HepG2 (cell line): Measurements from ENCODE around the gene PITHD1. TPM values are rescaled to one million over a fixed set of nuclear protein-coding genes. Genes with fewer than 3 reads are reported as not detected.
A peak's percentile ranks its signal among the peaks of the same experiment; 100 is the strongest.

Experiments used
- ATAC-seq: fragments of 200-7000 bp; cut with Tn5 transposase; 3 replicates; pipeline ENCODE4 v1.9.1; 2020; ENCODE audit warnings: mild to moderate bottlenecking, moderate library complexity
- BruUV-seq: library from RNA; stranded (reverse); fragments of 400-500 nt; replicated peaks from 2 replicates; lab custom pipeline; 2021; lab: Mats Ljungman, UMichigan
- CTCF ChIA-PET: fragments of 300-600 bp; formaldehyde crosslinking; extraction: SDS; loops from one replicate; lab custom pipeline; 2021; ENCODE audit warnings: low total read pairs, inconsistent platforms, low intra/inter-chr PET ratio; lab: Yijun Ruan, JAX
- POLR2A ChIA-PET: fragments of 350-600 bp; sonication (Branson Sonifier 250); formaldehyde crosslinking; loops from one replicate; lab custom pipeline; 2020; ENCODE audit warnings: antibody characterized with exemption, inconsistent platforms; lab: Yijun Ruan, JAX
- DNase-seq: peaks from one replicate; pipeline ENCODE4 v3.0.0-alpha.2; 2015; ENCODE audit warnings: low spot score
- FAIRE-seq: peaks from 3 replicates; lab custom pipeline; 2011; peaks lifted over from hg19 to GRCh38; lab: Jason Lieb, UNC
- H2AFZ ChIP-seq: one replicate; pipeline ENCODE4 v1.6.1; 2011; ENCODE audit warnings: low read length, inconsistent platforms
- H3K27ac ChIP-seq: fragments of 300-600 bp; 3 replicates; pipeline ENCODE4 v1.8.0; 2011; ENCODE audit warnings: mixed run types, mild to moderate bottlenecking, mixed read lengths, low read length, inconsistent platforms; ENCODE audit not compliant: insufficient read depth; ENCODE audit errors: extremely low read length
- H3K27me3 ChIP-seq, 2 experiments: fragments of 200-600 bp in 1 of 2; 2 replicates in 1 of 2; 3 replicates in 1 of 2; pipeline versions ENCODE4 v1.6.0 to v1.8.0; 2011; ENCODE audit warnings: low read length in 2 of 2, mild to moderate bottlenecking in 2 of 2, moderate library complexity in 2 of 2, inconsistent platforms in 1 of 2; ENCODE audit not compliant: insufficient read depth in 2 of 2, control insufficient read depth in 1 of 2
- H3K36me3 ChIP-seq, 2 experiments: fragments of 200-600 bp in 1 of 2; replicated peaks in 1 of 2; 2 replicates in 1 of 2; 3 replicates in 1 of 2; pipeline versions ENCODE4 v1.5.1 to v1.8.0; 2011; ENCODE audit warnings: low read length in 2 of 2, inconsistent platforms in 1 of 2; ENCODE audit not compliant: insufficient read depth in 2 of 2, control insufficient read depth in 1 of 2
- H3K4me1 ChIP-seq: 2 replicates; pipeline ENCODE4 v1.5.1; 2012; ENCODE audit warnings: low read length, inconsistent platforms; ENCODE audit not compliant: insufficient read depth
- H3K4me2 ChIP-seq: 2 replicates; pipeline ENCODE4 v1.6.0; 2011; ENCODE audit warnings: low read depth, low read length, inconsistent platforms
- H3K4me3 ChIP-seq, 3 experiments: fragments of 200-600 bp in 1 of 3; sonication (generic), shearing (Covaris generic) in 1 of 3; replicated peaks in 1 of 3; 2 replicates each; pipeline ENCODE4 v1.5.1; 2011 to 2016; ENCODE audit warnings: low read length in 3 of 3, inconsistent platforms in 2 of 3, low read depth in 2 of 3, mild to moderate bottlenecking in 2 of 3, control low read depth in 1 of 3, mixed read lengths in 1 of 3; ENCODE audit not compliant: insufficient read depth in 1 of 3
- H3K79me2 ChIP-seq: one replicate; pipeline ENCODE4 v1.6.1; 2011; ENCODE audit warnings: low read length, inconsistent platforms; ENCODE audit not compliant: insufficient read depth
- H3K9ac ChIP-seq: 2 replicates; pipeline ENCODE4 v1.6.0; 2011; ENCODE audit warnings: mild to moderate bottlenecking, low read depth, low read length, inconsistent platforms; ENCODE audit not compliant: insufficient read depth
- H3K9me3 ChIP-seq: 2 replicates; pipeline ENCODE4 v1.5.1; 2012; ENCODE audit warnings: mild to moderate bottlenecking, low read length
- H4K20me1 ChIP-seq: 2 replicates; pipeline ENCODE4 v1.6.0; 2011; ENCODE audit warnings: inconsistent platforms, mild to moderate bottlenecking, low read length, moderate library complexity; ENCODE audit not compliant: insufficient read depth
- FOXC1 ChIP-seq: sonication (generic); formaldehyde crosslinking; IDR thresholded peaks from 2 replicates; pipeline ENCODE4 v1.8.0; 2022; ENCODE audit warnings: mild to moderate bottlenecking, missing genetic modification reagents, borderline replicate concordance
- MED1 ChIP-seq: sonication (generic); formaldehyde crosslinking; IDR thresholded peaks from 2 replicates; pipeline ENCODE4 v1.4.0; 2020; ENCODE audit warnings: missing genetic modification reagents
- PPARG ChIP-seq: conservative IDR thresholded peaks from 2 replicates; pipeline ENCODE4 v1.6.1; 2016; ENCODE audit warnings: missing biosample characterization, missing genetic modification reagents
- STAT5B ChIP-seq: sonication (generic); formaldehyde crosslinking; IDR thresholded peaks from 2 replicates; pipeline ENCODE4 v1.4.0; 2020; ENCODE audit warnings: missing genetic modification reagents
- ZNF460 ChIP-seq: sonication (generic); formaldehyde crosslinking; IDR thresholded peaks from 2 replicates; pipeline ENCODE4 v1.5.1; 2020; ENCODE audit warnings: missing genetic modification reagents, mild to moderate bottlenecking, borderline replicate concordance
- ZNF841 ChIP-seq: sonication (generic); formaldehyde crosslinking; IDR thresholded peaks from 2 replicates; pipeline ENCODE4 v1.8.1; 2023; ENCODE audit warnings: missing genetic modification reagents, borderline replicate concordance
- WGBS: methylation state at CpG from one replicate; pipeline ENCODE4 v1.1.6; 2017; ENCODE audit warnings: low lambda C conversion rate; 5-methylcytosine and 5-hydroxymethylcytosine counted together
- in situ Hi-C: cut with HindIII; loops from 2 replicates; pipeline ENCODE4 v1.10.0; 2017; ENCODE audit warnings: low pct_unique_long_range_greater_than_20kb; ENCODE audit not compliant: extremely low pct_ligation_motif_present
- intact Hi-C: fragments of 100-400 bp; cut with micrococcal nuclease; formaldehyde crosslinking; loops from one replicate; pipeline ENCODE4 v1.10.0; 2022; ENCODE audit not compliant: unreplicated experiment
- polyA plus RNA-seq, 8 experiments: library from polyadenylated mRNA; depleted of rRNA in 3 of 8; stranded (reverse) in 7 of 8; unstranded in 1 of 8; fragments of >200 nt; fragmentation: Illumina TruSeq in 4 of 8; extraction: Trizol in 4 of 8; gene quantifications; 2 replicates each; pipeline versions ENCODE4 v1.2.1 to v1.2.3, GENCODE V29; 2011 to 2016; ENCODE audit warnings: low read depth in 4 of 8, missing spikeins in 1 of 8, mixed read lengths in 1 of 8; ENCODE audit not compliant: insufficient read depth in 1 of 8
- total RNA-seq, 5 experiments: library from RNA; depleted of rRNA; stranded (reverse); fragments of >200 nt; fragmentation: Illumina TruSeq; extraction: Trizol; gene quantifications; 2 replicates each; pipeline ENCODE4 v1.2.3, GENCODE V29; 2016; ENCODE audit warnings: low read depth in 1 of 5
- TF ChIP-seq, protein P1 (sequence below): sonication (generic); formaldehyde crosslinking; IDR thresholded peaks from 2 replicates; pipeline ENCODE4 v1.4.0; 2020; ENCODE audit warnings: missing genetic modification reagents, borderline replicate concordance

PITHD1 gene
- total and polyA plus RNA-seq, 2 of the 13 experiments (the other 11 are each of a cell fraction or from before 2014, with no cell fraction given), result 28.0 to 37.3 TPM

DNA sequence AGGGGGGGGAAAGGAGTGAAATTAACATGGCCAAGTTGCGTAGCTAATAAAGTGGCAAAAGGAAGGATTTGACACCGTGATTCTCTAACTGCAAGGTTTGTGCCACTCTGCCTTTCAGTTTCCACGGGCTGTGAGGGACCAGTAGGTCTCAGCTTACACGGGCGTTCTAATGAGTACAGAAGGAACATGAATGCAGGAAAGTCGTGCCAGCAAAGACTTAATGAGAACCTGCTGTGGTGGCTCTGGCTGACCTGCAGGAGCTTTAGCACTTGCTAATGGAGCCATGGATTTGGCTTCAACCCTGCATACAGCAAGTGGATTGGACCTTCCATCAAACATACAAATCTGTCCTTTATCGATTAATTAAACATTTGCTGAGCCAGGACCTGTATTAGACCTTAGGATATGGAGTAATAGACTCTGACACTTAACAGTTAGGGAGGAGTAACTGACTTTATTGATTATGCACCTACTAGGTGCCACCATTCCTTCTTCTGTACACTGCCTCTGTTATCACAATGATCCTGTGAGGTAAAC, 15.1 kb upstream of the PITHD1 start:
- intact Hi-C loops (no loop called here), in situ Hi-C loops (no loop called here)
- H3K9ac ChIP-seq, result no peak overlapping the region
- no peak for DNase-seq
- H3K27me3 ChIP-seq, result no peaks in the 10 kb centered on the region
- TF ChIP-seq PPARG (CRISPR knock-in tag), result no peak
- no peak for TF ChIP-seq STAT5B (CRISPR knock-in tag)
- no peak for TF ChIP-seq MED1
- TF ChIP-seq ZNF841 (CRISPR knock-in tag), result no peak
- TF ChIP-seq ZNF460 (CRISPR knock-in tag), result no peak
- ATAC-seq, result no peak
- no peak for FAIRE-seq
- no peak overlapping the region for H3K4me3 ChIP-seq
- H2AFZ ChIP-seq, result no peak overlapping the region
- H3K36me3 ChIP-seq, result peaks cover 17 to 42% of the 10 kb centered on the region in 2 experiments
- BruUV-seq, result no TSS peak
- H3K79me2 ChIP-seq, result no peaks in the 10 kb centered on the region
- peaks cover 11% of the 10 kb centered on the region for H3K4me1 ChIP-seq
- no peaks in the 10 kb centered on the region for H4K20me1 ChIP-seq
- H3K9me3 ChIP-seq, result no peaks in the 10 kb centered on the region
- no peak overlapping the region for H3K4me2 ChIP-seq
- 98% methylated on average over 7 of the region's 7 CpGs for WGBS
- ChIA-PET POLR2A (no interaction called here), CTCF (no interaction called here)
- H3K27ac ChIP-seq, result no peak overlapping the region

DNA sequence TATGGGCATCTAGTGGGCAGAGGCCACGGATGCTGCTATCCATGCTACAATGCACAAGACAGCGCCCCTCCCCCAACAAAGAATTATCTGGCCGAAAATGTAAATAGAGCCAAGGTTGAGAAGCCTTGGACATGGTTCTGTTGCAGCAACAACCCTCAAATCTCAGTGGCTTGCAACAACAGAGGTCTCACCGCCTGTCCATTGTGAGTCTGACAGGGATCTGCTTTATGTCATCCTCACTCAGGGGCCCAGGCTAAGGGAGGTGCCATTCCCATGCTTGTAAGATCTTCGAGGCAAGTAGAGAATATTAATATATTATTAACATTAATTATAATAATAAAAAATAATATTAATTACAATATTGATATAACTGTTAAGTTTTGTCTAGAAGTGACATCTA, 9.5 kb upstream of the PITHD1 start:
- ATAC-seq (no peak), FAIRE-seq (no peak), DNase-seq (no peak)
- H3K9me3 ChIP-seq, result no peaks in the 10 kb centered on the region
- H2AFZ ChIP-seq, result no peak overlapping the region
- BruUV-seq, result no TSS peak
- intact Hi-C loops, result no loop called here
- 80% methylated on average over 3 of the region's 5 CpGs for WGBS
- ChIA-PET POLR2A (no interaction called here), CTCF (no interaction called here)
- no peak overlapping the region for H3K4me2 ChIP-seq
- H3K9ac ChIP-seq, result no peak overlapping the region
- peaks cover 25% of the 10 kb centered on the region for H3K4me1 ChIP-seq
- TF ChIP-seq FOXC1 (CRISPR knock-in tag), result no peak
- TF ChIP-seq, protein P1, sequence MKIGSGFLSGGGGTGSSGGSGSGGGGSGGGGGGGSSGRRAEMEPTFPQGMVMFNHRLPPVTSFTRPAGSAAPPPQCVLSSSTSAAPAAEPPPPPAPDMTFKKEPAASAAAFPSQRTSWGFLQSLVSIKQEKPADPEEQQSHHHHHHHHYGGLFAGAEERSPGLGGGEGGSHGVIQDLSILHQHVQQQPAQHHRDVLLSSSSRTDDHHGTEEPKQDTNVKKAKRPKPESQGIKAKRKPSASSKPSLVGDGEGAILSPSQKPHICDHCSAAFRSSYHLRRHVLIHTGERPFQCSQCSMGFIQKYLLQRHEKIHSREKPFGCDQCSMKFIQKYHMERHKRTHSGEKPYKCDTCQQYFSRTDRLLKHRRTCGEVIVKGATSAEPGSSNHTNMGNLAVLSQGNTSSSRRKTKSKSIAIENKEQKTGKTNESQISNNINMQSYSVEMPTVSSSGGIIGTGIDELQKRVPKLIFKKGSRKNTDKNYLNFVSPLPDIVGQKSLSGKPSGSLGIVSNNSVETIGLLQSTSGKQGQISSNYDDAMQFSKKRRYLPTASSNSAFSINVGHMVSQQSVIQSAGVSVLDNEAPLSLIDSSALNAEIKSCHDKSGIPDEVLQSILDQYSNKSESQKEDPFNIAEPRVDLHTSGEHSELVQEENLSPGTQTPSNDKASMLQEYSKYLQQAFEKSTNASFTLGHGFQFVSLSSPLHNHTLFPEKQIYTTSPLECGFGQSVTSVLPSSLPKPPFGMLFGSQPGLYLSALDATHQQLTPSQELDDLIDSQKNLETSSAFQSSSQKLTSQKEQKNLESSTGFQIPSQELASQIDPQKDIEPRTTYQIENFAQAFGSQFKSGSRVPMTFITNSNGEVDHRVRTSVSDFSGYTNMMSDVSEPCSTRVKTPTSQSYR (CRISPR knock-in tag), result peak; percentile 24; the same call in 1 of the 2 replicates
- H3K27me3 ChIP-seq, result no peaks in the 10 kb centered on the region
- no peak overlapping the region for H3K4me3 ChIP-seq
- in situ Hi-C loops, result no loop called here
- no peak overlapping the region for H3K27ac ChIP-seq
- H3K79me2 ChIP-seq, result no peaks in the 10 kb centered on the region
- H3K36me3 ChIP-seq, result peaks cover 0 to 15% of the 10 kb centered on the region in 2 experiments; a peak in 3 of 5 replicates
- H4K20me1 ChIP-seq, result no peaks in the 10 kb centered on the region
